GM06990 (cell line): ENCODE results near the gene DGUOK.

Source experiments
- DNase-seq: peaks from one replicate; pipeline ENCODE4 v3.0.0-alpha.2; 2011; ENCODE audit not compliant: insufficient read length; ENCODE audit errors: extremely low read depth
- H3K27me3 ChIP-seq: replicated peaks from 2 replicates; pipeline ENCODE4 v1.6.0; 2011; ENCODE audit warnings: low read length; ENCODE audit not compliant: control insufficient read depth, insufficient read depth
- H3K36me3 ChIP-seq: 2 replicates; pipeline ENCODE4 v1.5.1; 2011; ENCODE audit warnings: low read length; ENCODE audit not compliant: control insufficient read depth, insufficient read depth
- H3K4me3 ChIP-seq: replicated peaks from 2 replicates; pipeline ENCODE4 v1.5.1; 2011; ENCODE audit warnings: low read depth, mild to moderate bottlenecking, control low read depth, low read length
- TF ChIP-seq, protein P1 (sequence below): IDR thresholded peaks from 2 replicates; pipeline ENCODE4 v1.5.1; 2011; ENCODE audit warnings: low read length, control low read depth, mild to moderate bottlenecking, inconsistent platforms; ENCODE audit not compliant: insufficient read depth, poor library complexity, severe bottlenecking

DGUOK gene

DNA sequence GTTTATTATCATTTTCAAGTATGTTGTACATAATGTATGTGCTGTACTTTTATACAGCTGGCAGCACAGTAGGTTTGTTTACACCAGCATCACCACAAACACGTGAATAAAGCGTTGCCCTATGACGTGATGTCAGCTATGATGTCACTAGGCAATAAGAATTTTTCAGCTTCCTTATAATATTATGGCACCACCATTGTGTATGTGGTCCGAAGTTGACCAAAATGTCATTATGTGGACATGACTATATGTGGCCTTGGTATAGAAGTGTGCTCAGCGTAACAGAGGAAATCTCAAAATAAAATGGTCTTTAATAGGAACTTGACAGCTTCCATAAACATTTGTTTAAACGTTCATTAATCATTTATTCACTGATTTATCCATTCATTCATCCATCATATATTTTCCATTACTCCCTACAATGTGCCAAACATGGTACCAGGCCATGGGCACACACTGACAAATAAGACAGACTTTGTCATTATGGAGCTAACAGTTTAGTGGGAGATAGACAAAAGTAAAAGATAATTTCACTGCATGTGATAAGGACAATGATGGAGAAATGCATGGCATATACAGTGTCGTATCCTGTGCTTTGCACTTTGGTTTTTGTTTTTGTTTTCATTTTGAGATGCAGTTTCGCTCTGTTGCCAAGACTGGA, 15.0 kb upstream of the DGUOK start:
- H3K27me3 ChIP-seq: no peaks in the 10 kb centered on the region
- no peaks in the 10 kb centered on the region for H3K36me3 ChIP-seq
- TF ChIP-seq, protein P1, sequence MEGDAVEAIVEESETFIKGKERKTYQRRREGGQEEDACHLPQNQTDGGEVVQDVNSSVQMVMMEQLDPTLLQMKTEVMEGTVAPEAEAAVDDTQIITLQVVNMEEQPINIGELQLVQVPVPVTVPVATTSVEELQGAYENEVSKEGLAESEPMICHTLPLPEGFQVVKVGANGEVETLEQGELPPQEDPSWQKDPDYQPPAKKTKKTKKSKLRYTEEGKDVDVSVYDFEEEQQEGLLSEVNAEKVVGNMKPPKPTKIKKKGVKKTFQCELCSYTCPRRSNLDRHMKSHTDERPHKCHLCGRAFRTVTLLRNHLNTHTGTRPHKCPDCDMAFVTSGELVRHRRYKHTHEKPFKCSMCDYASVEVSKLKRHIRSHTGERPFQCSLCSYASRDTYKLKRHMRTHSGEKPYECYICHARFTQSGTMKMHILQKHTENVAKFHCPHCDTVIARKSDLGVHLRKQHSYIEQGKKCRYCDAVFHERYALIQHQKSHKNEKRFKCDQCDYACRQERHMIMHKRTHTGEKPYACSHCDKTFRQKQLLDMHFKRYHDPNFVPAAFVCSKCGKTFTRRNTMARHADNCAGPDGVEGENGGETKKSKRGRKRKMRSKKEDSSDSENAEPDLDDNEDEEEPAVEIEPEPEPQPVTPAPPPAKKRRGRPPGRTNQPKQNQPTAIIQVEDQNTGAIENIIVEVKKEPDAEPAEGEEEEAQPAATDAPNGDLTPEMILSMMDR: no peak
- no peak for DNase-seq
- H3K4me3 ChIP-seq: no peak overlapping the region

DNA sequence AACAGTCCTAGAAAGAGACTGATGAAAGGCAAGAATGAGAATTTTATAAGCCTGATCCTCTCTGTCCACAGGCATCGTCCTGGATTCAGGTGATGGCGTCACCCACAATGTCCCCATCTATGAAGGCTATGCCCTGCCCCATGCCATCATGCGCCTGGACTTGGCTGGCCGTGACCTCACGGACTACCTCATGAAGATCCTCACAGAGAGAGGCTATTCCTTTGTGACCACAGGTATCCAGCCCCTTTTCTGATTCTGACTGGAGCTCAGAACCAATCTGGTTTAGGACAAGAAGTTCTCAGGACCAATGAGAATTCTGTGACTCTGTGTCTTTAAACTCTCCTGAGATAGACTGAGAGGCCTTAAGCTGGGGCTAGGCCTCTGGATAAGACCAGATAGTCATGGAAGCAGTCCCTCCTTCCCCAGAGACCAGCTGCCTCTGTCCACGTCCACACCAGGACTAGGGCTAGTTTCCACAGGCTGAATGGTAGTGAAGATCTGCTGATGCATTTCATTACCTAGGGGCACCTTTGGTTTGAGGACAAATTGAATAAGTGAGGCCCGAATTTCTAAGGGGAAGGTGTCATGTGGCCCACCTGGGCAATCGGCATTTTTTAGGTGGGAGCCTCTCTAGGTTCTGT, 13.1 kb upstream of the DGUOK start:
- no peaks in the 10 kb centered on the region for H3K27me3 ChIP-seq
- H3K36me3 ChIP-seq: no peaks in the 10 kb centered on the region
- no peak for DNase-seq

DNA sequence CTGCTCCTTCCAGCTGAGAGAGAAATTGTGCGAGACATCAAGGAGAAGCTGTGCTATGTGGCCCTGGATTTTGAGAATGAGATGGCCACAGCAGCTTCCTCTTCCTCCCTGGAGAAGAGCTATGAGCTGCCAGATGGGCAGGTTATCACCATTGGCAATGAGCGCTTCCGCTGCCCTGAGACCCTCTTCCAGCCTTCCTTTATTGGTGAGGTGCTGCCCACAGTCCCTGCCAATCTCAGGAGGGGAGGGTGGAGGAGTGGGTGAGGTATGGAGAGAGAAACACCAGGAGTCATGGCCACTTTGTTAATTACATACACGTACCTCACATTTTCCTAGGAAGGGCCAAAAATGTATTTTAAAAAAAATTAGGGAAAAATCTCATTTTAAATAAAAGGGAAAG, 12.0 kb upstream of the DGUOK start:
- no peak for DNase-seq
- no peak overlapping the region for H3K4me3 ChIP-seq
- TF ChIP-seq, protein P1: no peak
- H3K27me3 ChIP-seq: no peaks in the 10 kb centered on the region
- H3K36me3 ChIP-seq: no peaks in the 10 kb centered on the region

More for the DNA sequence above, 13.1 kb upstream of the DGUOK start:
- TF ChIP-seq, protein P1: no peak
- no peak overlapping the region for H3K4me3 ChIP-seq

DNA sequence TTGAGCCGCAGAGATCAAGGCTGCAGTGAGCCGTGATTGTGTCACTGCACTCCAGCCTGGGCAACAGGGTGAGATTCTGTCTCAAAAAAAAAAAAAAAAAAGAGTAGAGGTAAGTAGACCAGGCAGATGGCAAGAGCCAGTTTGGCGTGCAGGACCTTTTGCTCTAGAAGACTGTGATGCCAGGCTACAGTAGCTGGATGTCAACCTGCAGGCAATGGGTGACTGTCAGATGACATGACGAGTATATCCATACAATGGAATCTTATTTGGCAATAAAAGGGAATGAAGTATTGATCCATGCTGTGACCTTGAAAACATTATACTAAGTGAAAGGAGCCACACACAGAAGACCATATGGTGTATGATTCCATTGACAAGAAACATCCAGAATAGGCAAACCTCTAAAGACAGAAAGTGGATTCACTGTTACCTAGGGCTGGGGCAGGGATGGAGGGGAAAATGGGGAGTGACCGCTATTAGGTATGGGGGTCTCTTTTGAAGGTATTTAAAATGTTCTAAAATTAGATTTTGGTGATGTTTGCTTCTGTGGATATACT, 11.2 kb upstream of the DGUOK start:
- TF ChIP-seq, protein P1: no peak
- Histone ChIP-seq H3K4me3 (no peak overlapping the region), H3K36me3 (no peaks in the 10 kb centered on the region), H3K27me3 (no peaks in the 10 kb centered on the region)
- DNase-seq: no peak

DNA sequence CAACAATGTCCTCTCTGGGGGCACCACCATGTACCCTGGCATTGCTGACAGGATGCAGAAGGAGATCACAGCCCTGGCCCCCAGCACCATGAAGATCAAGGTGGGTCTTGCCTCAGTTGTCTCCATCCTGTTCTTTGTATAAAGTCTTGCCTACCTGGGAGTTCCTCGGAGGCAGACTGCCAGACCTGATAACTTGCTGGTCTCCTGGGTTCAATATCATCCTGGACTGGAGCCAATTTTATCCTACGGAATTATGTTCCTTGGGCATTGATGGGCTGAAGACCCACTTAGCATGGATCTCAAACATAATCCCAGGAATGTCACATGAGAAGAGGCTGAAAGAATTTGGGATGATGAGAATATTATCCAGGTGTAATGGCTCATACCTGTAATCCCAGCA, 10.0 kb upstream of the DGUOK start:
- Histone ChIP-seq H3K36me3 (no peaks in the 10 kb centered on the region), H3K4me3 (no peak overlapping the region), H3K27me3 (no peaks in the 10 kb centered on the region)
- TF ChIP-seq, protein P1: no peak
- DNase-seq: no peak

DNA sequence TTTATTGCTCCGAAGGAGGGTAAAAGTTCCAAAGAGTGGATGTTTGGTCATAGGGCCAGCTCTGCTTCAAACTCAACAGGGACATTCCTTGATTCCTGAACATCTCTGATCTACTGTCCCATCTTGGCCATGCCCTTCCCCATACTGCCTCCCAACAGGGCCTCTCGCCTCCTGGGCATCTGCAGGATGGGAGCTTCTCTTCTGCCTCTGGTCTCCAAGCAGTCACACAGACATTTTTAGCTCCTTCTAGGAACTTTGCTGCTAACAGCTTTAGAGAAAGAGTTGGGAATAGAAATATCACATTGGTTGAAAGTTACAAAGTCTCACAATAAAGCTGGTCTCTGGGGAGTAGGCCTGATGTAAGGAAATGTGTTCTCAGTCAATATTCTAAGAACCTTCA, 9.4 kb upstream of the DGUOK start:
- H3K36me3 ChIP-seq: no peaks in the 10 kb centered on the region
- TF ChIP-seq, protein P1: no peak

More for the DNA sequence above, 9.4 kb upstream of the DGUOK start:
- no peak for DNase-seq
- no peaks in the 10 kb centered on the region for H3K27me3 ChIP-seq
- no peak overlapping the region for H3K4me3 ChIP-seq
